ENCODE data around the gene MYRF.

The MYRF gene

GRCh38 chr11:61719978-61720377 lies 32.5 kb upstream of the MYRF start:
- DNase-seq, result no peak

- no peak for DNase-seq
These were observed 31.8 kb upstream of the MYRF start for GRCh38 chr11:61720597-61720996.

- no peak for DNase-seq
These were observed 28.0 kb upstream of the MYRF start for GRCh38 chr11:61724437-61724836.

GRCh38 chr11:61725781-61726231 lies 26.6 kb upstream of the MYRF start:
- DNase-seq, result no peak

- no peak for DNase-seq
These were observed 25.7 kb upstream of the MYRF start for GRCh38 chr11:61726775-61727174.

GRCh38 chr11:61727401-61727811 lies 25.0 kb upstream of the MYRF start:
- no peak for DNase-seq

GRCh38 chr11:61728066-61728939 lies 24.1 kb upstream of the MYRF start:
- DNase-seq, result no peak

- DNase-seq, result no peak
These were observed 23.6 kb upstream of the MYRF start for GRCh38 chr11:61728940-61729219.

- no peak for DNase-seq
These were observed 22.0 kb upstream of the MYRF start for GRCh38 chr11:61730240-61730994.

- DNase-seq, result no peak
These were observed 21.1 kb upstream of the MYRF start for GRCh38 chr11:61731211-61731951.

GRCh38 chr11:61731952-61732675 lies 20.3 kb upstream of the MYRF start:
- DNase-seq, result no peak

- DNase-seq, result no peak
These were observed 19.7 kb upstream of the MYRF start for GRCh38 chr11:61732705-61733104.

- peak; percentile 46 to 72 for DNase-seq
These were observed 19.1 kb upstream of the MYRF start for GRCh38 chr11:61733120-61733978.

- DNase-seq, result no peak
These were observed 17.7 kb upstream of the MYRF start for GRCh38 chr11:61734767-61735166.

- no peak for DNase-seq
These were observed 17.0 kb upstream of the MYRF start for GRCh38 chr11:61735391-61735790.

GRCh38 chr11:61736310-61736709 lies 16.1 kb upstream of the MYRF start:
- DNase-seq, result no peak

- DNase-seq, result no peak
These were observed 15.3 kb upstream of the MYRF start for GRCh38 chr11:61737131-61737530.

GRCh38 chr11:61737636-61738386 lies 14.6 kb upstream of the MYRF start:
- no peak for DNase-seq

GRCh38 chr11:61738776-61739175 lies 13.7 kb upstream of the MYRF start:
- DNase-seq, result no peak

- DNase-seq, result no peak
These were observed 13.0 kb upstream of the MYRF start for GRCh38 chr11:61739413-61739812.

GRCh38 chr11:61739966-61740365 lies 12.5 kb upstream of the MYRF start:
- no peak for DNase-seq

Data from bone marrow (tissue), 2 donors.